GM18505 (cell line): Measurements from ENCODE around the gene KIF18B.

Experiments used
- ATAC-seq: cut with Tn5 transposase; IDR thresholded peaks from one replicate; pipeline ENCODE4 v1.9.1; 2021; ENCODE audit not compliant: unreplicated experiment
- POLR2A ChIP-seq: IDR thresholded peaks from 4 replicates; pipeline ENCODE4 v1.6.1; 2011; ENCODE audit warnings: borderline replicate concordance; ENCODE audit not compliant: insufficient read depth, insufficient read length; ENCODE audit errors: extremely low read depth

KIF18B gene

DNA sequence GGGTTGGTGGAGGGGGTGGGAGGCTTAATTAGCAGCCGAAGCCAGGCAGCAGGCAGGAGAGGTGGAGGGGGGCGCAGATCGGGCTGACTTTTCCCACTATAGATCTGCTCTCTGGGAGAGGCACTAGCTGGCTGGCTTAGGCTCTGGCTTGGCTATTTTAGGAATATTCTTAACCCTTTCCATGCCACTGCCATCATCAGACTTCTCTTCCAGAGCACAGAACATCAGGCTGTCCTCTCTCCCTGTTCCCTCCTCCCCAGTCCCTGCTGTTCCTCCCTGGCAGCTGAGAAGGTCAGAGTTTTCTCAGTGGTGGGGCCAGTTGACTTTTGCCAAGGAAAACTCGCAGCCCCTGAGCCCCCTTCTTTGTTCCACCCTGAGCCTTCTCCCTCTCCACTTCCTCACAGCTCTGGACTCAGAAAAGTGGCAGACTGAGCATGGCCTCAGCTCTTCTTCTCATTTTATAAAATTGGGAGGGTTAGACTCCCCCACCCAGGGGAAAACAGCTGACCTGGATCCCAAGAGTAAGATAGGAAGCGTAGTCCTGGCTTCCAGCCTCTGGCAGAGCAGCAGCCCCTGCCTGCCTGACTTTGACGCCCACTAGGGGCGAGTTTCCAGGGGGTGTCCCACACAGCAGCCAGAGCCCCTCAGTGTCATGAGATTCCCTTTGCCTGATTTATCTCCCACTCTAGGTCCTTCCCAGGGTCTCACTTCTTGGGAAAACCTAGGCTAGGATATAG, 30.4 kb upstream of the KIF18B start:
- no peak for ATAC-seq
- no peak for TF ChIP-seq POLR2A

DNA sequence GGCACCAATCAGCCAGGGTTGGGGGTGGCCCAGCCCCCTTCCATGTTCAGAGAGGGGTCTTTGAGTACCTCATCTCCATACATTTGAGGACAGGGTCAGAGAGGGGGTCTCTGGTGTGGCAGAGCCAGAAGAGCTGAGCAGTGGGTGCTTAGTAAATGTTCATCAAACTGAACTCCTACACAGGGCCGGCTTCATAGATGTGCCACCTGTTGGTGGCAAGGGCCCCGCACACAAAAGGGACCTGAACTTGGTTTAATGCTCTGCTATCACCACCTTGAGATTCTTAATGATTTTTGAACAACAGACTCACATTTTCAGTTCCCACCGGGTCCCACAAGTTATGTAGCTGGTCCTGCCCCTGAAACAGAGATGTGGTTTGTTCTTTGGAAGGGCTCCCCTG, 29.5 kb upstream of the KIF18B start:
- ATAC-seq: no peak
- no peak for TF ChIP-seq POLR2A

DNA sequence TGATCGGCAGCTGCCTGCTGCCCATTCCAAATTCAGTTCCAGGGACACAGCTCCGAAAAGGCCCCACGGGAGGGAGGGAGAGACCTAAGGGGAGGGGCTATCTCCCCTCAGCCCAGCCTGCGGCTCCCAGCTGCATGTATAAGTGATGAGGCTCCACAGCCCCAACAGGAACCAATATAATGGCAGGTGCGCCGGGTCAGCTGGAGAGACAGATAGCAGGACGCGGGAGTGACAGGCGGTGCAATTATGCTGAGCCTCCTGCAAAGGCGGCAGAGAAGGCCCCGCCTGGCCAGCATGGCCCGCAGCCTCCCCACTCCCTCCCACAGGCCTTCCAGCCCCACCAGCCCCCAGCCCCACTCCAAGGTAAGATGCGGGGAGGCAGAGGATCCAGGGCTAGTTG, 28.6 kb upstream of the KIF18B start:
- ATAC-seq: no peak
- no peak for TF ChIP-seq POLR2A

DNA sequence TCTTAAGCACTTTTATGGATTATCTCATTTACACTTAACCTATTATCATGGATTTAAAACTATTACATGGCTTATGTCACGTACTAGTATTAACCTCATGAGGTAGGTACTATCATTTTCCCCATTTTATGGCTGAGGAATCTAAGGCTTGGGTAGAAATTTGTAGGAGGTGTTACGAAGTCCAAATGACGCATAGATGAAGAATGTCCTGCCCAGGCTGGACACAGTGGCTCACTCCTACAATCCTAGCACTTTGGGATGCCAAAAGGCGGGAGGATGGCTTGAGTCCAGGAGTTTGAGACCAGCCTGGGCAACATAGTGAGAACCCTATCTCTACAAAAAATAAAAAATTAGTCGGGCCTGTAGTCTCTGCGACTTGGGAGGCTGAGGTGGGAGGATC, 25.4 kb upstream of the KIF18B start:
- no peak for ATAC-seq
- TF ChIP-seq POLR2A: no peak

DNA sequence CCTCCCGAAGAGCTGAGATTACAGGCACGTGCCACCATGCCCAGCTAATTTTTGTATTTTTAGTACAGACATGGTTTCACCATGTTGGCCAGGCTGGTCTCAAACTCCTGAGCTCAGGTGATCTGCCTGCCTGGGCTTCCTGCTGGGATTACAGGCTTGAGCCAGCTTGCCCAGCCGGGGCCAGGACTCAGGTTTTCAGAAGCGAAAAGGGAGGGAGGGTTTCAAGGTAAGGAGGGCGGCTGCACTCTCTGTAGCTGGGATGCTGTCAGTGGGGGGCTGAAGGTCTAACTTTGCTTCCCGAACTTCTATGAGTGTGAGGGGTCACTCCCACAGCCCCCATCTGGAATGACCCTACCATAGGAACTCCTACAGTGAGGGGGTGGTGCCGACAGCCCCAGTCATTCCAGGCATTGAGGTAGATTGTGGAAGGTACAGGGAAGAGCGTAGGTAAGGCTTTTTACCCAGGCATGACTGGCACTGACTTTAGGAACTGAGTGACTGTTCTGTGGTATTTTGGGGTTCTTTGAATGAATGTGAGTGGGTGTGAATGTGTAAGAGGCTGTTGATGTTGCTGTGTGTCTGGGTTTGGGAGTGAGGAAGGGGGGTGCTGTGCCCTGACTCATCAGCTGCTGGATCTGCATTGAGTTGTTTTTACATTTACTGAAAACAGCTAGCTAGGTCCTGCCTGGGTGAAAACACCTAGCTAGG, 24.4 kb upstream of the KIF18B start:
- TF ChIP-seq POLR2A: no peak
- ATAC-seq: no peak

DNA sequence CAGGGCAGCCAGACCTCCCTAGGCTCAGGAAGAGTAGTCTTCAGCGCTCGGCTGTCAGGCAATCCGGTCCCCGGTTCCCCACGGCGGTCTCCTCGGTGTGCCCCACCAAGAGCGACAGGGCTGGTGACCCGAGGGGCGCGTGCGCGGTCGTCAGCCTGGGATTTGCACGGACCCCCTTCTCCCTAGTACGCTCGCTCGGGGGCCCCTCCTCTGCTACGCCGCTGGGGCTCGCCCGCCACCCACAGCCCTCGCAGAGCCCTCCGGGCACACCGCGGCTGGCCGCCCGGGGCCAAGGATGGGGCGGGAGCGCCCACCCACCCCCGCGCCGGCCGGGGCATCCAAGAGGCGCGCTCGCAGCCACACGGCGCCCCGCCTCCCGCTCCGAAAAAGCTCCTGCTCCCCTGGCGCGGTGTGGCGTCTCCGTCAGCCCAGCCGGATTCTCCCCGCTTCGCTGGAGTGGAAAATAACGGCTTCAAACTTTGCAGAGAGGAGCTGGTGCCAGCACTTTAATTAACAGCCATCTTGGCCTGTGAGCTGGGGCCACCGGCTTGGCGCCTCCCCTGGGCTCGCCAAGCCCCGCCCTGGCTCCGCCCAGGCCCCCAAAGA, 22.7 kb upstream of the KIF18B start:
- no peak for ATAC-seq
- TF ChIP-seq POLR2A: no peak

DNA sequence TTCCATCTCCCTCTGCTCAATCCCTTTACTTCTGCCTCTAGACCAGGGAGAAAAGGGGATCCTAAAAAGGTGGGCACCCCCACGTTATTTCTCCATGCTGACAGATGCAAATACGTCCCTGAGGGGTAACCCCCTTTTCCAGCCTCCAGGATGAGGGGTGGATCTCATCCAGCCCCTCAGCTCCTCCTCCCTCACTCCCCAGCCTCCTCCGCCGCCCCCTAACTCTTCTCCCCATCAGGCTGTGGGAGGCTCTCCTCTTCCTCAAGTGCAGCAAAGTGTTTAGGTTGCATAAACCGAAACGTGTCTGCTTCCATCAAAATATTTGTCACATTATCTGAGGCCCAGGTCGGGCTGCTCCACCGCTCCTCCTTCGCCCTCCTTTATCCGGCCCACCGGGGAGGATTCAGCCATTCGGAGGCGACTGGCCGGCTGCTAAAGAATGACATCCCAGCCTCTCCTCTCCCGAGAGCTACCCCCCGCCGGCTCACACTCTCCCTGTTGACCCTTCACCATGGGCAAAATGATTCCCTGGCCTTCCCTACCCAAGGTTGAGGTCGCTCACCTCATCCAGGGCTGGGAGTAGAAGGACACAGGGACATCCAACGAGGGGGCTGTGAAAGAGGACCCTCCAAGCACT, 21.7 kb upstream of the KIF18B start:
- TF ChIP-seq POLR2A: no peak
- ATAC-seq: no peak

DNA sequence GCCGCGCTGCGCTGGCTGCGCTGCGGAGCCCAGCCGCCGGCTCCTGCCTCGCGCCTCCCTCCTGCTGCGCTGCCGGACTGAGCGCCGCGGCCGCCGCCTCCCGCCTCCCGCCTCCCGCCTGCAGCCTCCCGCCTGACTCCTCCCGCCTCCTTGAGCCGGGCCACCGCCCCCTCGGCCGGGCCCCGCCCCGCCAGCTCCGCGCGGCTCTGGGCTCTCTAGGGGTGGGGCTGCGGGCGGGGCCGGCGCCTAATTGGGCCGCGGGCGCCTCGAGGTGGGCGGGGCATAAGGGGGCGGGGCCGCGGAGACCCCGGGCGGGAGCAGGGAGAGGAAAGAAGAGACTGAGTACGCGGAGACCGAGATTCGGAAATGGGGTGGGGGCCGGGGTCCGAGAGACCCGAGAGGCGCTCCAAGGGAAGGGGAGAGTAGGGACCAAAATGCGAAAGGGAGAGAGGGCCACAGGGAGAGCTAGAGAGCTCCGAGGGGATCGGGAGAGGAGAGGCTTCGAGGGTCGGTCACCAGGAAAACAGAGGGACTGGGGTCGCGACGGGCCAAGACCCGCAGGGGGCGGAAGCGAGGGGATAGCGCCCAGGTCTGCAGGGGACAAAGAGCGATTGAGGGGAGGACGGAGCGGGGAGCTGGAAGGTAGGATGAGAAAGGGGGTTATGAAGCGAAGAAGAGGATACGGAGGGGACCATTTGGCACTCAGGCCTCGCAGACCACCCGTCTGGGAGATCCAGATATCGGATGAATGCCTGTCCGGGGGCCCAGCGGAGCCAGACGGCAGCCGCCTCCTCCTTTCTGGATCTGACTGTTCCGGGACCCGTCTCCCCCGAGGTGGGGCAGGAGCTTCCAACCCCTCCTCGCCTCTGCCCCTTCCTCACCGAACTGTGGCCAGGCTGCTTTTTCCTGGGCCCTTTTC, 20.9 kb upstream of the KIF18B start, which contains the start of gene C1QL1:
Gene C1QL1, minus strand, starts transcription at position 79 of the 919 bp plus-strand sequence. CDS start 255 bp downstream, outside the sequence.
- no peak for TF ChIP-seq POLR2A

DNA sequence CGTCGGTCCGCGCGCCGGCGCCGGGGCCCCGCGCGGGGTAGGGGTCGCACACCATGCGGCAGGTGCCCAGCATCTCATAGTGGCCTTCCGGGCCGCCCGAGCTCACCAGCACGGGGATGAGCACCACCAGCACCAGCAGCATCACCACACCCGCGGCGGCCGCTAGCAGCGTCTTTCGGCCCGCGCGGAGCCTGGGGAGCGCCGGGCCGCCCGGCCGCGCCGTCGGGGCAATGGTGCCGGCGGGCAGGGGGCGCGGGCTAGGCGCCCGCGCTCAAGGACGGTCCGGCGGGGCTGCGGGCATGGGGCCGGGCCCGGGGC, 20.3 kb upstream of the KIF18B start:
- ATAC-seq: peak; percentile 12
- no peak for TF ChIP-seq POLR2A

More for the DNA sequence above, 20.9 kb upstream of the KIF18B start, which contains the start of gene C1QL1:
- peak; percentile 86 for ATAC-seq

DNA sequence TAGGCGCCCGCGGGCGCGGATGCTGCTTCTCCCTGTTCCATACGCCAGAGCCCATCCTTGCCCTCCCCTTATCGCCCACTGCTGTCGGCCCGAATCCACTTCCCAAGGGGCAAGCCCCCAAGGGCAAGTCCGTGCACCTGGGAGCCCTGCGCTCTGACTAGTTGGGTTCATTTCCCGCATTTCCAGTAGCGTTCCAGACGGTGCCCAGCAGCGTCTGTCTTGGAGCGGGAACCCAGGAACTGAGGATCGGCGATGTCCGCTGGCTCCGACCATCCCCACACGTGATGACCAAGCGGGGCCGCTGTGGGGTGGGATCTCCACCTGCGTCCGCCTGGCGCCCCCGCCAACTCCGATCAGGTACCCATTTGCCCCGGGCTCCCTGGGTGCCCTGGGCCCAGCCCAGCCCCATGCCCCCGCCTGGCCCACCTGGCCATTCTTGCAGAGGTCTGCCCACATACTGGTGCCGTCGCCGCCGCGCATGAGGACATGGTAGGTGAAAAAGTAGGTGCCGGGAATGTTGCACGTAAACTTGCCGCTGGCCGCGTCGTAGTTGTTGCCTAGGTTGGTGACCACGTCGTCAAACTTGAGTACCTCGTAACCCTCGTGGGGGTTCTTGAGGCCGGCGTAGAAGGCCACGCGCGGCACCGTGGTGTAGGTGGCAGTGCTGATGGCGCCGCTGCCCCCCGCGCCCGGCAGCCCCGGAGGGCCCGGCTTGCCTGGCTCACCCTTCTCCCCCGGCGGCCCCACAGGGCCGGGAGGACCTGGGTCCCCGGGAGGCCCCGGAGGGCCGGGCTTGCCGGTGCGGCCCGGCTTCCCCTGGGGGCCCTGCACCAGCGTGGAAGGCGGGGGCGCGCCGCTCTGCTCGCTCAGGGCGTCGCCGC, 19.7 kb upstream of the KIF18B start:
- TF ChIP-seq POLR2A: no peak
- no peak for ATAC-seq

DNA sequence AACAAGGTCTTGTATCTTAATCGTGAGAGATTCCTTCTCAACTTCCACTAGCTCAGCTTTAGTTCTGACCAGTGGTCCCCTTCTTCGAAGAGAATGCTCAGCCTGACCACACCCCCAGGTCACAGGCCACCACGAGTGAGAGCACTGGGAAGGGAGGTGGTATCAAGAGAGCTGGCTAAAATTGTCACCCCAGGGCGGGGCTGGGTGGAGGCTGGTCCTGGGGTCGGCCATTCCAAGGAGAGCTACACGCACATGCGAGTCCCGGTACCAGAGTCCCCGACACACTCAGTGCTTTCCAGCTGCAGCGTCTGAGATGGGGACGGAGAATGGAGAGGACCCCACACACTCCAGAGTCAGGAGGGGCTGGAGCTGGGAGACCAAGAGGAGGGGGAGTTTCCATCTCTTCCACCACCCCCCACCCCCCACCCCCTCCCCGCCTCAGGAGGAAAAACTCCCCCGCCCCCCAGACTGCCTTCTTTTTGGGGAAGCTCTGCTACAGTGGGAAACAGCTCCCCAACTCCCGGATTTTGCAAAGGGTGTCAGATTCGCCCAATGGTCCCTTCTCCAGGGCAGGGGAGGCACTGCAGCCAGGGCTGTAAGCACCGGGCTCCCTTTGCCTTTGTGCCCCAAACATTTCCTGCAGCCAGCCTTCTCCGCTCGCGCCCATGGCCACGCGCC, 18.9 kb upstream of the KIF18B start:
- no peak for TF ChIP-seq POLR2A
- ATAC-seq: no peak
